HG03378 (cell line): ENCODE data around the gene CRYBG1.

Experiments
- ATAC-seq: cut with Tn5 transposase; IDR thresholded peaks from one replicate; pipeline ENCODE4 v1.9.1; 2021; ENCODE audit warnings: mild to moderate bottlenecking, moderate library complexity; ENCODE audit not compliant: unreplicated experiment

Gene CRYBG1

GRCh38 chr6:106419900-106420613 is 59.5 kb downstream of the CRYBG1 start:
- no peak for ATAC-seq

DNA sequence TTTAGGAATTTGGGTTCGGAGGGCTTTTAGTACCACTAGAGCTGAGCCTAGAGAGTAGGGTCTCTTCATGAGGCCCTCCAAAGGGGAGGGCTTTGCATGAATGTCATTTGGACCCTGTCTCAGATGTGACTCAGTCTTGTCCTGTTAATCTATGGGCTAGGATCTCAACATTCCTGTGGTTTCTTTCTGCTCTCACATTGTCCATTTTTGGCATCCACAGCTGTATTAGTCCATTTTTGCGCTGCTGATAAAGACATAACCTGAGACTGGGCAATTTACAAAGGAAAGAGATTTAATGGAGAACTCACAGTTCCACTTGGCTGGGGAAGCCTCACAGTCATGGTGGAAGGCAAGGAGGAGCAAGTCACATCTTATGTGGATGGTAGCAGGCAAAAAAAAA is 61.0 kb downstream of the CRYBG1 start:
- no peak for ATAC-seq

DNA sequence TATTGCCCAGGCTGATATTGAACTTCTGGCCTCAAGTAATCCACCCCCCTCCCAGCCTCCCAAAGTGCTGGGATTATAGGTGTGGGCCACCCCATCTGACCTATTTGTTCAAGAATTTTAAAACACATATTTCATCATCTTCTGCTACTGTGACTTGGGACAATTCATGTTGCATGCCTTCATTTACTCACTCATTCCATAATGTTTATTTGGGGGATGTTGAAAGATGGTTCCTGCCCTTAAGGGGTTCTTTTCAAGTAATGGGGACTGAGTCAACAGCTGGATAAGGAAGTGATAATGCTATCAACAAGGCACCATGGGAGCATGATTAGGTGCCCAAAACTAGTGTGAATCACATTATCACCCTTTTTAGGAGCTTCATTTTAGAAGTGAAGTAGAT is 62.0 kb downstream of the CRYBG1 start:
- ATAC-seq: no peak

DNA sequence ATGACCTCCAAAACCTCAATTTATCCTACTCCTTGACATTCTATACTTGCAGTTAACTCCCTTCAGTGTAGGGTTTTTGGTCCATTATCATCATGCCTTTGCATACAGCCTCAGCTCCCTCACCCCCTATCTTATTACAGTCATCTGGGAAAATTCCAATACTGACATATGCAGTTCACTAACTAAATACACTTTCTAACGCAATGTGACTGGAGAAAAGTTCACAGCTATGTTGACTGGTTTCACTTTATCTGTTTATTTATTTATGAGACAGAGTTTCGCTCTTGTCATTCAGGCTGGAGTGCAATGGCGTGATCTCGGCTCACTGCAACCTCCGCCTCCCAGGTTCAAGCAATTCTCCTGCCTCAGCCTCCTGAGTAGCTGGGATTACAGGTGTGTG is 64.9 kb downstream of the CRYBG1 start:
- ATAC-seq: no peak

- ATAC-seq: no peak
Measured at GRCh38 chr6:106426250-106426970, 65.9 kb downstream of the CRYBG1 start.

- no peak for ATAC-seq
Measured at GRCh38 chr6:106430466-106430865, 69.9 kb downstream of the CRYBG1 start.

DNA sequence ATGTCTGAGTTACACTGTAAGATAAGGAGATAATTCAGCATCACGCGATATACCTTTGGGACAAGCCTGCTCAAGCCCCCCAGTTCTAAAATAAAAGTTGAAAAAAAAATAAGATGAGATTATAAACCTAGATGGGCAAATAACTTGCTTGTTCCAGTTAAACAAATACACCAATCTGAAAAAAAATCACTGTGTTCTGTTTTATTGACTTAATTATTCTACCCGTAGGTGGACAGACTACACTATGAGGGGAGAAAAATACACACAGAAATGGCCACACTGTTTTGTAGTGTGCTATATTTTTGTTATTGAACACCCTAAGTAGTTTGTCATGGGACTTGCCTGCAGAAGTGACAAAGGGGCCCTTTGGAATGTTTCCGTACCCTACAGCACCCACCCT is 70.9 kb downstream of the CRYBG1 start:
- no peak for ATAC-seq

- ATAC-seq: no peak
Measured at GRCh38 chr6:106431972-106432371, 71.5 kb downstream of the CRYBG1 start.

GRCh38 chr6:106434530-106434929 is 74.0 kb downstream of the CRYBG1 start:
- no peak for ATAC-seq

- ATAC-seq: no peak
Measured at GRCh38 chr6:106439459-106439858, 78.9 kb downstream of the CRYBG1 start.

GRCh38 chr6:106440546-106440945 is 80.0 kb downstream of the CRYBG1 start:
- no peak for ATAC-seq

GRCh38 chr6:106442395-106442794 is 81.9 kb downstream of the CRYBG1 start:
- no peak for ATAC-seq

- no peak for ATAC-seq
Measured at GRCh38 chr6:106444777-106445507, 84.4 kb downstream of the CRYBG1 start.

- ATAC-seq: no peak
Measured at GRCh38 chr6:106445508-106445878, 85.0 kb downstream of the CRYBG1 start.

- no peak for ATAC-seq
Measured at GRCh38 chr6:106446287-106446885, 85.9 kb downstream of the CRYBG1 start.

DNA sequence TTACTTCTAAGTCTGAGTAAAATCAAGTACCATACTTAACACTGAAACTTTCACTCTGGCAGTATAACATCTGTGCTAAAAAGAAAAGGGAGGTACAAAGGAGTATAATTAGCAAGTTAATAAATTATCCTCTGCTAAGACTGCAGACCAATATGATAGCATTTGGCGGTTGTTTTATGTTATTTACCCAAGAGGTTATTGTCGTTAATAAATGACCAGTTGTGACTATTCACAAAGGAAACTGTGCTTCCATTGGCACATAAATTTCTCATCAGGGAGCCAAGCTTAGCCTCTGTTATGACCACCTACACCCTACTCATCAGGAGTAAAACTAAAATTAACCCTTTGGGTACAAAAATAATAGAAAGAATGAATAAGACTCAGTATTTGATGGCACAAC is 86.5 kb downstream of the CRYBG1 start:
- ATAC-seq: no peak

GRCh38 chr6:106448000-106448426 is 87.5 kb downstream of the CRYBG1 start:
- no peak for ATAC-seq

DNA sequence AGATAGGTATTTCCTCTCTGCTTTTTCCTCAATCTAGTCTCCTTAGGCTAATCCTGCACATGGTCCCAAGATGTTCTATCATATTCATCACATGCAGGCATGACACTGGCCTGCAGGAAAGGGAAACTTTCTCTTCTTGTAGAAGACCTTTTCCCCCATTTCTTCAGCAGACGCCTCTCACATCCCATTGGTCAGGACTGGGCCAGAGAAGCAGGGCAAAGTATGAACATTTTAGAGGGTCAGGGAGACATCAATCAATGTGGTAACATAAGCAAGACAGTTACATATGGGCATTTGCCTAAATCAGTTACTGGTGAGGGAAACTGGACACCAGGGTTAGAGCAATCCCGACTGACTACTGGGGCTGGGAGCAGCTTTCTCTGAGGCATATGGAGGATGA is 90.1 kb downstream of the CRYBG1 start:
- ATAC-seq: no peak

GRCh38 chr6:106451439-106451838 is 90.9 kb downstream of the CRYBG1 start:
- no peak for ATAC-seq

GRCh38 chr6:106452628-106453027 is 92.1 kb downstream of the CRYBG1 start:
- no peak for ATAC-seq

DNA sequence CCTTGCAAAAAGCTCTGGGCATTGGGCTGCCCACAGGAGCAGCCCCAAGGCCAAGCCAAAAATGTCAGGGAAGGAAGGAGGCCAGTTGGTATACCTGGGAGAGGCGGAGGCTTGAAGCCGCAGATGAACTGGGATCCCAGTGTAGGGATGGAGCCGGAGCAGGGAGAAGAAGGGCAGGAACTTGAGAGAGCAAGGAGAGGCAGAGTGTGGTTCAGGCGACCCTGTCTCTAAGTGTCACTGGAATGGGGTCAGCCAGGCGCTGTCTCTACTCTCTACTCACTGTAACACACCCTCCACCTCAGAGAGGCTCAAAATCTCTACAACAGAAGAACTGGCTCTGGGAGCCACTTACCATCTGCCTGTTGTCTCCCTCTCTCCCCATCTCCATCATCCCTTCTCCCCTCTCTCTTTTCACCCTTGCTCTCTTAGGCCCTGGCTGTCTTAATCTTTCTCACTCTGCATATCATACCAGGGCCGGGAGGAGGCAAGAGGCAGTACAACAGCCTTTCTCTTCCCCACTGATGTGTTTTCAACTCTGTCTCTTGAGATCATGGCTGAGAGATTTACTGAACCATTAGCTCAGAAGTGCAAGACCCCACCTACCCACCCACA is 93.3 kb downstream of the CRYBG1 start:
- ATAC-seq: no peak
